ENCODE measurements around the gene SMAD7. TPM values are rescaled to one million over a fixed set of nuclear protein-coding genes. Genes with fewer than 3 reads are reported as not detected.

SMAD7 gene
- total RNA-seq, 2 experiments from 2014 or later: 9.0 to 9.4 TPM

GRCh38 chr18:48947092-48947491 is 3.7 kb downstream of the SMAD7 start:
- Mint-ChIP-seq H3K4me1 (peaks cover 56% of the 10 kb centered on the region), H3K36me3 (peaks cover 53% of the 10 kb centered on the region), H3K9me3 (no peaks in the 10 kb centered on the region), H3K4me3 (peak overlapping the region; percentile 94), H3K27me3 (peaks cover 11% of the 10 kb centered on the region), H3K27ac (no peak overlapping the region)
- no peak for DNase-seq

GRCh38 chr18:48946329-48946835 is 4.4 kb downstream of the SMAD7 start:
- H3K27ac Mint-ChIP-seq: no peak overlapping the region
- peaks cover 56% of the 10 kb centered on the region for H3K36me3 Mint-ChIP-seq
- DNase-seq: no peak
- no peak overlapping the region for H3K4me3 Mint-ChIP-seq
- H3K4me1 Mint-ChIP-seq: peaks cover 63% of the 10 kb centered on the region
- peaks cover 11% of the 10 kb centered on the region for H3K27me3 Mint-ChIP-seq
- no peaks in the 10 kb centered on the region for H3K9me3 Mint-ChIP-seq

- peaks cover 66% of the 10 kb centered on the region for H3K4me1 Mint-ChIP-seq
- H3K4me3 Mint-ChIP-seq: no peak overlapping the region
- peaks cover 59% of the 10 kb centered on the region for H3K36me3 Mint-ChIP-seq
- peaks cover 11% of the 10 kb centered on the region for H3K27me3 Mint-ChIP-seq
- no peak for DNase-seq
- no peak overlapping the region for H3K27ac Mint-ChIP-seq
- H3K9me3 Mint-ChIP-seq: no peaks in the 10 kb centered on the region
These were observed 4.9 kb downstream of the SMAD7 start for GRCh38 chr18:48945953-48946217.

- Mint-ChIP-seq H3K4me1 (peaks cover 77% of the 10 kb centered on the region), H3K9me3 (no peaks in the 10 kb centered on the region), H3K4me3 (no peak overlapping the region), H3K27ac (no peak overlapping the region), H3K36me3 (peaks cover 65% of the 10 kb centered on the region), H3K27me3 (peaks cover 11% of the 10 kb centered on the region)
- no peak for DNase-seq
These were observed 6.1 kb downstream of the SMAD7 start for GRCh38 chr18:48944634-48945033.

- Mint-ChIP-seq H3K27me3 (peaks cover 11% of the 10 kb centered on the region), H3K4me3 (peak overlapping the region; percentile 11), H3K4me1 (peaks cover 78% of the 10 kb centered on the region), H3K27ac (no peak overlapping the region), H3K9me3 (no peaks in the 10 kb centered on the region), H3K36me3 (peaks cover 64% of the 10 kb centered on the region)
- DNase-seq: no peak
These were observed 6.8 kb downstream of the SMAD7 start for GRCh38 chr18:48943736-48944527.

GRCh38 chr18:48943333-48943732 is 7.4 kb downstream of the SMAD7 start:
- H3K27ac Mint-ChIP-seq: no peak overlapping the region
- H3K27me3 Mint-ChIP-seq: peaks cover 11% of the 10 kb centered on the region
- no peaks in the 10 kb centered on the region for H3K9me3 Mint-ChIP-seq
- peaks cover 84% of the 10 kb centered on the region for H3K4me1 Mint-ChIP-seq
- DNase-seq: no peak
- H3K36me3 Mint-ChIP-seq: peaks cover 64% of the 10 kb centered on the region
- no peak overlapping the region for H3K4me3 Mint-ChIP-seq

GRCh38 chr18:48942554-48943261 is 8.1 kb downstream of the SMAD7 start:
- peaks cover 59% of the 10 kb centered on the region for H3K36me3 Mint-ChIP-seq
- H3K9me3 Mint-ChIP-seq: no peaks in the 10 kb centered on the region
- peaks cover 11% of the 10 kb centered on the region for H3K27me3 Mint-ChIP-seq
- peaks cover 81% of the 10 kb centered on the region for H3K4me1 Mint-ChIP-seq
- DNase-seq: no peak
- H3K4me3 Mint-ChIP-seq: no peak overlapping the region
- H3K27ac Mint-ChIP-seq: no peak overlapping the region

GRCh38 chr18:48942086-48942485 is 8.7 kb downstream of the SMAD7 start:
- H3K36me3 Mint-ChIP-seq: peaks cover 53% of the 10 kb centered on the region
- H3K4me3 Mint-ChIP-seq: no peak overlapping the region
- H3K9me3 Mint-ChIP-seq: no peaks in the 10 kb centered on the region
- H3K4me1 Mint-ChIP-seq: peaks cover 80% of the 10 kb centered on the region
- H3K27me3 Mint-ChIP-seq: peaks cover 6% of the 10 kb centered on the region
- DNase-seq: no peak
- H3K27ac Mint-ChIP-seq: no peak overlapping the region

- Mint-ChIP-seq H3K27me3 (peaks cover 5% of the 10 kb centered on the region), H3K9me3 (no peaks in the 10 kb centered on the region), H3K4me1 (peaks cover 79% of the 10 kb centered on the region), H3K27ac (peak overlapping the region; percentile 5), H3K4me3 (peak overlapping the region; percentile 65), H3K36me3 (peaks cover 50% of the 10 kb centered on the region)
- DNase-seq: no peak
These were observed 9.1 kb downstream of the SMAD7 start for GRCh38 chr18:48941672-48942071.

GRCh38 chr18:48940854-48941611 is 9.7 kb downstream of the SMAD7 start:
- peaks cover 2% of the 10 kb centered on the region for H3K27me3 Mint-ChIP-seq
- peak overlapping the region; percentile 65 for H3K4me3 Mint-ChIP-seq
- H3K9me3 Mint-ChIP-seq: no peaks in the 10 kb centered on the region
- H3K27ac Mint-ChIP-seq: peak overlapping the region; percentile 79
- peaks cover 79% of the 10 kb centered on the region for H3K4me1 Mint-ChIP-seq
- DNase-seq: peak; percentile 77
- peaks cover 49% of the 10 kb centered on the region for H3K36me3 Mint-ChIP-seq

GRCh38 chr18:48939205-48940097 is 11.3 kb downstream of the SMAD7 start:
- Mint-ChIP-seq H3K9me3 (no peaks in the 10 kb centered on the region), H3K27ac (peak overlapping the region; percentile 79), H3K4me1 (peaks cover 77% of the 10 kb centered on the region), H3K4me3 (peak overlapping the region; percentile 65), H3K36me3 (peaks cover 47% of the 10 kb centered on the region), H3K27me3 (no peaks in the 10 kb centered on the region)
- DNase-seq: no peak

- H3K4me3 Mint-ChIP-seq: no peak overlapping the region
- H3K27me3 Mint-ChIP-seq: no peaks in the 10 kb centered on the region
- peaks cover 77% of the 10 kb centered on the region for H3K4me1 Mint-ChIP-seq
- H3K36me3 Mint-ChIP-seq: peaks cover 44% of the 10 kb centered on the region
- no peak for DNase-seq
- no peak overlapping the region for H3K27ac Mint-ChIP-seq
- no peaks in the 10 kb centered on the region for H3K9me3 Mint-ChIP-seq
These were observed 11.9 kb downstream of the SMAD7 start for GRCh38 chr18:48938827-48939204.

GRCh38 chr18:48937869-48938750 is 12.7 kb downstream of the SMAD7 start:
- no peaks in the 10 kb centered on the region for H3K9me3 Mint-ChIP-seq
- H3K4me3 Mint-ChIP-seq: no peak overlapping the region
- H3K36me3 Mint-ChIP-seq: peaks cover 38% of the 10 kb centered on the region
- peaks cover 73% of the 10 kb centered on the region for H3K4me1 Mint-ChIP-seq
- no peak overlapping the region for H3K27ac Mint-ChIP-seq
- no peaks in the 10 kb centered on the region for H3K27me3 Mint-ChIP-seq
- DNase-seq: no peak

GRCh38 chr18:48935433-48935774 is 15.4 kb downstream of the SMAD7 start:
- Mint-ChIP-seq H3K4me1 (peaks cover 71% of the 10 kb centered on the region), H3K27me3 (no peaks in the 10 kb centered on the region), H3K27ac (peak overlapping the region; percentile 95), H3K36me3 (peaks cover 35% of the 10 kb centered on the region), H3K9me3 (no peaks in the 10 kb centered on the region), H3K4me3 (no peak overlapping the region)
- DNase-seq: no peak
